ENCODE measurements around the gene COMMD1. TPM values are rescaled to one million over a fixed set of nuclear protein-coding genes. Genes with fewer than 3 reads are reported as not detected.

COMMD1 gene
- total RNA-seq, 1 donor from 2014 or later = 43.6 TPM

GRCh38 chr2:61938511-61938910, 33.0 kb downstream of the COMMD1 start:
- no peak for TF ChIP-seq CTCF (conservative IDR thresholded peaks at IDR 0.05)
- Mint-ChIP-seq H3K27ac (no peak overlapping the region), H3K4me1 (ENCODE audit: unreplicated experiment) (no peaks in the 10 kb centered on the region), H3K36me3 (no peaks in the 10 kb centered on the region), H3K4me3 (no peak overlapping the region), H3K27me3 (no peaks in the 10 kb centered on the region), H3K9me3 (no peaks in the 10 kb centered on the region)
- no peak for DNase-seq (ENCODE audit: extremely low spot score, unreplicated experiment)

- Mint-ChIP-seq H3K27ac (no peak overlapping the region), H3K27me3 (no peaks in the 10 kb centered on the region), H3K9me3 (no peaks in the 10 kb centered on the region), H3K36me3 (no peaks in the 10 kb centered on the region), H3K4me3 (no peak overlapping the region), H3K4me1 (ENCODE audit: unreplicated experiment) (peaks cover 11% of the 10 kb centered on the region)
- no peak for DNase-seq (ENCODE audit: extremely low spot score, unreplicated experiment)
- TF ChIP-seq CTCF (conservative IDR thresholded peaks at IDR 0.05) = no peak
Observed at GRCh38 chr2:61943251-61943650, 37.8 kb downstream of the COMMD1 start.

DNA sequence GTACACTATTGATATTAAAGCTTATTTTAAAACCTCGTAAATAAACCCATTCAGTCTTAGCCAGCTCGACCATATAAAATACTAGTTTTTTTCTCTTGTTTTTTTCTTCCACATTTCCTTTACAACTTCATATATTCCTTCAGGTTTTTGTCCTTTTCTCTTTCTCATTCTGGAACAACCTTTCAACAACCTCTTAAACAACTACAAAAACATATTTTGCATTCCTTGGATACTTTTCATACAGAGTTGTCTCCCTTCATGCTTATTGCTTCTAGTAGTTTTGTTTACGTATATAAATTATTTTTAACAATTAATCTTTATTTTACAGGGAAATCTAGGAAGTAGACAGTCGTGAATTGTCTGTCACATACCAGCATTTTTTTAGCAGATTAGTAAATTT, 41.2 kb downstream of the COMMD1 start:
- Mint-ChIP-seq H3K9me3 (peaks cover 3% of the 10 kb centered on the region), H3K4me3 (no peak overlapping the region), H3K36me3 (peaks cover 1% of the 10 kb centered on the region), H3K27me3 (no peaks in the 10 kb centered on the region), H3K27ac (no peak overlapping the region), H3K4me1 (ENCODE audit: unreplicated experiment) (peaks cover 32% of the 10 kb centered on the region)
- no peak for DNase-seq (ENCODE audit: extremely low spot score, unreplicated experiment)
- TF ChIP-seq CTCF (conservative IDR thresholded peaks at IDR 0.05) = no peak

- TF ChIP-seq CTCF (conservative IDR thresholded peaks at IDR 0.05) = no peak
- H3K36me3 Mint-ChIP-seq = peaks cover 8% of the 10 kb centered on the region
- H3K27ac Mint-ChIP-seq = peak overlapping the region; percentile 20
- no peak overlapping the region for H3K4me3 Mint-ChIP-seq
- peaks cover 9% of the 10 kb centered on the region for H3K9me3 Mint-ChIP-seq
- peaks cover 32% of the 10 kb centered on the region for H3K4me1 Mint-ChIP-seq (ENCODE audit: unreplicated experiment)
- DNase-seq (ENCODE audit: extremely low spot score, unreplicated experiment) = no peak
- no peaks in the 10 kb centered on the region for H3K27me3 Mint-ChIP-seq
Observed at GRCh38 chr2:61948661-61949457, 43.4 kb downstream of the COMMD1 start.

- Mint-ChIP-seq H3K9me3 (peaks cover 9% of the 10 kb centered on the region), H3K4me1 (ENCODE audit: unreplicated experiment) (peaks cover 32% of the 10 kb centered on the region), H3K27ac (peak overlapping the region; percentile 20), H3K4me3 (no peak overlapping the region), H3K27me3 (no peaks in the 10 kb centered on the region), H3K36me3 (peaks cover 12% of the 10 kb centered on the region)
- TF ChIP-seq CTCF (conservative IDR thresholded peaks at IDR 0.05) = no peak
- DNase-seq (ENCODE audit: extremely low spot score, unreplicated experiment) = no peak
Observed at GRCh38 chr2:61949458-61949713, 43.9 kb downstream of the COMMD1 start.

All from type B pancreatic cell (in vitro differentiated cells).